ENCODE results near the gene STAT2. TPM values are rescaled to one million over a fixed set of nuclear protein-coding genes. Genes with fewer than 3 reads are reported as not detected.

The STAT2 gene
- total RNA-seq, 1 donor from 2014 or later, result 34.9 TPM

DNA sequence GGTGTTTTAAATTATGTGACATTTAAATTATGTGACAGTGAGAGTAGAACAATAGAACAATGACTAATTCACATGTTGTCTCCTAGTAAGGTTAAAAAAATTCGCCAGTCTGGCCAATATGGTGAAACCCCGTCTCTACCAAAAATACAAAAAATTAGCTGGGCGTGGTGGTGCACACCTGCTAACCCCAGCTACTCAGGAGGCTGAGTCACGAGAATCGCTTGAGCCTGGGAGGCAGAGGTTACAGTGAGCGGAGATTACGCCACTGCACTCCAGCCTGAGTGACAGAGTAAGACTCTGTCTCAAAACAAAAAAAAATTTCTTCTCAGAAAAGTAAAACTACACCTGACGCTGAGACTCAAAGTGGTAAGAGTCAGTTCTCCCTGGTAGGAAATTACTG lies 62.5 kb downstream of the STAT2 start:
- peak overlapping the region; percentile 99 for H3K27ac ChIP-seq (replicated peaks)
- TF ChIP-seq, protein P1, sequence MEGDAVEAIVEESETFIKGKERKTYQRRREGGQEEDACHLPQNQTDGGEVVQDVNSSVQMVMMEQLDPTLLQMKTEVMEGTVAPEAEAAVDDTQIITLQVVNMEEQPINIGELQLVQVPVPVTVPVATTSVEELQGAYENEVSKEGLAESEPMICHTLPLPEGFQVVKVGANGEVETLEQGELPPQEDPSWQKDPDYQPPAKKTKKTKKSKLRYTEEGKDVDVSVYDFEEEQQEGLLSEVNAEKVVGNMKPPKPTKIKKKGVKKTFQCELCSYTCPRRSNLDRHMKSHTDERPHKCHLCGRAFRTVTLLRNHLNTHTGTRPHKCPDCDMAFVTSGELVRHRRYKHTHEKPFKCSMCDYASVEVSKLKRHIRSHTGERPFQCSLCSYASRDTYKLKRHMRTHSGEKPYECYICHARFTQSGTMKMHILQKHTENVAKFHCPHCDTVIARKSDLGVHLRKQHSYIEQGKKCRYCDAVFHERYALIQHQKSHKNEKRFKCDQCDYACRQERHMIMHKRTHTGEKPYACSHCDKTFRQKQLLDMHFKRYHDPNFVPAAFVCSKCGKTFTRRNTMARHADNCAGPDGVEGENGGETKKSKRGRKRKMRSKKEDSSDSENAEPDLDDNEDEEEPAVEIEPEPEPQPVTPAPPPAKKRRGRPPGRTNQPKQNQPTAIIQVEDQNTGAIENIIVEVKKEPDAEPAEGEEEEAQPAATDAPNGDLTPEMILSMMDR (IDR thresholded peaks at IDR 0.05; ENCODE audit: borderline replicate concordance), result no peak
- H3K36me3 ChIP-seq, result peaks cover 23% of the 10 kb centered on the region
- DNase-seq, result no peak
- intact Hi-C loops (cut with micrococcal nuclease), result no loop called here
- H3K9me3 ChIP-seq (replicated peaks), result no peaks in the 10 kb centered on the region
- H3K4me3 ChIP-seq, result peak overlapping the region; percentile 92
- peaks cover 96% of the 10 kb centered on the region for H3K4me1 ChIP-seq
- H3K27me3 ChIP-seq (ENCODE audit: low read depth), result no peaks in the 10 kb centered on the region

DNA sequence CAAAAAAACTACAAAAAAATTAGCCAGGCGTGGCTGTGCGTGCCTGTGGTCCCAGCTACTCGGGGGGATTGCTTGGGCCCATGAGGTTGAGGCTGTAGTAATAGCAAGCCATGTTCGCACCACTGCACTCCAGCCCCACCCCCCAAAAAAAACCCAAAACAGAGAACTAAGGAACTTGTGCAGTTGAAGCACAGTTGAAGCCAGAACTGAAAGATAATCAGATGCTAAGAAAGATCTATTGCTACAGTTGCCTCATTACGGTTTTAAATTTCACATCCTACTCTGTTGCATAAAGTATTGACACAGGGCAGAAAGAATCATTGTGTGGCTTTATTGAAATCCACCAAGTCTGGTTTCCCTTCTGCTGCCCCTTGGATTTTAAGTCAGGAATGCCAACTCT lies 63.6 kb downstream of the STAT2 start:
- Histone ChIP-seq H3K36me3 (peaks cover 32% of the 10 kb centered on the region), H3K4me1 (peaks cover 96% of the 10 kb centered on the region), H3K27ac (replicated peaks) (no peak overlapping the region), H3K4me3 (no peak overlapping the region), H3K27me3 (ENCODE audit: low read depth) (no peaks in the 10 kb centered on the region), H3K9me3 (replicated peaks) (no peaks in the 10 kb centered on the region)
- TF ChIP-seq, protein P1 (IDR thresholded peaks at IDR 0.05; ENCODE audit: borderline replicate concordance), result no peak
- no peak for DNase-seq
- intact Hi-C loops (cut with micrococcal nuclease), result no loop called here

DNA sequence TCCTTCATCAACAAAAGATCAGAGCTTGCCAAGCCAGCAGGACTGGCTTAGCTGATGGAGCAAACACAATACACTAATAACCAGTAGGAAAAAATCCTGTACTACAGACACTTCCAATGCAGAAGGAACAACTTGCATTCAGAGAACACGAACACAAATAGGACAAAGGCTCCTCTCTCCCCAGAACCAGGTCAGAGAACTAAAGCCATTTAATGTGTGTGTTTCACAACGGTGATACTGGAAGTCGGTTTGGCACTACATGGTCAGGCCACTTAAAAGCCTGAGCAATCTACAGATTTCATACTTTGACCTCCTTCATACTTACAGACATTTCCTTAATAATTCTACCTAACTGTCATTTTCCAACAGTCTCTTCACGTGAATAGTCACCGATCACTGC lies 66.1 kb downstream of the STAT2 start:
- TF ChIP-seq, protein P1 (IDR thresholded peaks at IDR 0.05; ENCODE audit: borderline replicate concordance), result no peak
- H3K4me1 ChIP-seq, result peaks cover 92% of the 10 kb centered on the region
- no peaks in the 10 kb centered on the region for H3K9me3 ChIP-seq (replicated peaks)
- H3K4me3 ChIP-seq, result peak overlapping the region; percentile 7
- no peak for DNase-seq
- H3K27me3 ChIP-seq (ENCODE audit: low read depth), result no peaks in the 10 kb centered on the region
- peak overlapping the region; percentile 45 for H3K27ac ChIP-seq (replicated peaks)
- H3K36me3 ChIP-seq, result peaks cover 49% of the 10 kb centered on the region
- intact Hi-C loops (cut with micrococcal nuclease), result no loop called here

Other genes with a start within 250 kb of the STAT2 start
- gene RPL41, start 243.5 kb downstream of the STAT2 start, total RNA-seq, result 1,892 TPM
- 4.9 TPM for gene ZC3H10, start 241.8 kb downstream of the STAT2 start, total RNA-seq
- 23.2 TPM for gene ESYT1, start 231.8 kb downstream of the STAT2 start, total RNA-seq
- gene MYL6B, start 207.5 kb downstream of the STAT2 start, total RNA-seq, result 54.1 TPM
- gene MYL6, start 201.7 kb downstream of the STAT2 start, total RNA-seq, result 508 TPM
- gene SMARCC2, start 170.6 kb downstream of the STAT2 start, total RNA-seq, result 67.1 TPM
- 51.4 TPM for gene RNF41, start 138.2 kb downstream of the STAT2 start, total RNA-seq
- gene NABP2, start 135.8 kb downstream of the STAT2 start, total RNA-seq, result 20.3 TPM
- not detected for gene SLC39A5, start 130.1 kb downstream of the STAT2 start, total RNA-seq
- 25.1 TPM for gene ANKRD52, start 101.7 kb downstream of the STAT2 start, total RNA-seq
- gene COQ10A, start 93.2 kb downstream of the STAT2 start, total RNA-seq, result 203 TPM
- gene CS, start 59.8 kb downstream of the STAT2 start, total RNA-seq, result 780 TPM
- gene CNPY2, start 44.1 kb downstream of the STAT2 start, total RNA-seq, result 33.4 TPM
- gene PAN2, start 26.1 kb downstream of the STAT2 start, total RNA-seq, result 49.5 TPM
- not detected for gene IL23A, start 21.2 kb downstream of the STAT2 start, total RNA-seq
- gene APOF, start 2.8 kb upstream of the STAT2 start, total RNA-seq, result not detected
- 2.2 TPM for gene TIMELESS, start 89.3 kb upstream of the STAT2 start, total RNA-seq
- not detected for gene MIP, start 94.5 kb upstream of the STAT2 start, total RNA-seq
- gene SPRYD4, start 108.5 kb upstream of the STAT2 start, total RNA-seq, result 3.6 TPM
- gene GLS2, start 128.1 kb upstream of the STAT2 start, total RNA-seq, result 0.49 TPM
- 33.2 TPM for gene RBMS2, start 161.7 kb upstream of the STAT2 start, total RNA-seq